IPS DF 19.7 (cell line): ENCODE data around the gene CBFA2T2.
"Not testable (repeated sequence)": the region's sequence is repeated elsewhere in the genome, so short reads cannot be mapped to it uniquely, and the experiment has no call there.

Experiments used
- DNase-seq: peaks from one replicate; pipeline ENCODE4 v3.0.0-alpha.2; 2013; ENCODE audit warnings: low read depth, low spot score

Gene CBFA2T2

GRCh38 chr20:33697129-33697528, 207.2 kb downstream of the CBFA2T2 start:
- DNase-seq: no peak

- DNase-seq: not testable (repeated sequence)
Measured at GRCh38 chr20:33698966-33699365, 209.1 kb downstream of the CBFA2T2 start.
